Pulmonary artery endothelial cell (primary cell): ENCODE data around the gene PHYH. TPM values are rescaled to one million over a fixed set of nuclear protein-coding genes. Genes with fewer than 3 reads are reported as not detected.

Experiments used
- total RNA-seq: library from RNA; depleted of rRNA; stranded (reverse); fragments of >200 nt; gene quantifications from 2 replicates; pipeline ENCODE4 v1.2.3, GENCODE V29; 2014

The PHYH gene
- total RNA-seq, 1 donor from 2014 or later, result 8.6 TPM

Other genes with a start within 250 kb of the PHYH start
- gene OPTN, start 199.9 kb downstream of the PHYH start, total RNA-seq, result 59.9 and 83.0 TPM in 2 replicates
- 11.5 and 23.9 TPM in 2 replicates for gene MCM10, start 138.5 kb downstream of the PHYH start, total RNA-seq
- not detected in 2 replicates for gene UCMA, start 65.7 kb downstream of the PHYH start, total RNA-seq
- 46.5 and 55.7 TPM in 2 replicates for gene SEPHS1, start 48.2 kb upstream of the PHYH start, total RNA-seq
- 13.9 and 16.5 TPM in 2 replicates for gene BEND7, start 228.9 kb upstream of the PHYH start, total RNA-seq